KMS-11 (cell line): ENCODE measurements around the gene ADORA1.

Experiments used
- H2AFZ ChIP-seq: fragments of 200-600 bp; sonication (generic); 2 replicates; pipeline ENCODE4 v1.6.1; 2016; ENCODE audit warnings: antibody characterized with exemption, mixed run types, low read depth
- H3K27ac ChIP-seq: fragments of 200-600 bp; sonication (generic); 2 replicates; pipeline ENCODE4 v1.6.1; 2016; ENCODE audit warnings: mild to moderate bottlenecking, mixed run types
- H3K27me3 ChIP-seq: fragments of 200-600 bp; sonication (generic); 2 replicates; pipeline ENCODE4 v1.6.1; 2017; ENCODE audit warnings: mild to moderate bottlenecking, low read depth, mixed run types, moderate library complexity; ENCODE audit not compliant: insufficient read depth
- H3K36me3 ChIP-seq: fragments of 200-600 bp; sonication (generic); 2 replicates; pipeline ENCODE4 v1.6.1; 2017; ENCODE audit warnings: mild to moderate bottlenecking, mixed run types; ENCODE audit not compliant: insufficient read depth
- H3K4me1 ChIP-seq: fragments of 200-600 bp; sonication (generic); 2 replicates; pipeline ENCODE4 v1.6.1; 2016; ENCODE audit warnings: mild to moderate bottlenecking, low read depth, mixed run types; ENCODE audit not compliant: poor library complexity, severe bottlenecking
- H3K4me2 ChIP-seq: fragments of 200-600 bp; sonication (generic); 2 replicates; pipeline ENCODE4 v1.7.0; 2016; ENCODE audit warnings: mild to moderate bottlenecking, mixed run types
- H3K4me3 ChIP-seq: fragments of 200-600 bp; sonication (generic); IDR thresholded peaks from 2 replicates; pipeline ENCODE4 v1.6.1; 2017; ENCODE audit warnings: low read depth, low read length, mixed read lengths; ENCODE audit not compliant: insufficient read depth
- H3K79me2 ChIP-seq: fragments of 200-600 bp; sonication (generic); 2 replicates; pipeline ENCODE4 v1.6.1; 2016; ENCODE audit warnings: low read depth, mixed run types; ENCODE audit not compliant: insufficient read depth
- H3K9ac ChIP-seq: fragments of 200-600 bp; sonication (generic); 2 replicates; pipeline ENCODE4 v1.6.1; 2016; ENCODE audit warnings: mild to moderate bottlenecking, mixed run types
- H4K20me1 ChIP-seq: fragments of 200-600 bp; sonication (generic); 2 replicates; pipeline ENCODE4 v1.6.1; 2016; ENCODE audit warnings: mild to moderate bottlenecking, mixed run types; ENCODE audit not compliant: insufficient read depth
- TF ChIP-seq, protein P1 (sequence below): fragments of 200-600 bp; sonication (generic); conservative IDR thresholded peaks from 2 replicates; pipeline ENCODE4 v1.6.1; 2017; ENCODE audit warnings: low read depth, mild to moderate bottlenecking, antibody characterized with exemption, low read length, moderate library complexity, mixed read lengths

ADORA1 gene

DNA sequence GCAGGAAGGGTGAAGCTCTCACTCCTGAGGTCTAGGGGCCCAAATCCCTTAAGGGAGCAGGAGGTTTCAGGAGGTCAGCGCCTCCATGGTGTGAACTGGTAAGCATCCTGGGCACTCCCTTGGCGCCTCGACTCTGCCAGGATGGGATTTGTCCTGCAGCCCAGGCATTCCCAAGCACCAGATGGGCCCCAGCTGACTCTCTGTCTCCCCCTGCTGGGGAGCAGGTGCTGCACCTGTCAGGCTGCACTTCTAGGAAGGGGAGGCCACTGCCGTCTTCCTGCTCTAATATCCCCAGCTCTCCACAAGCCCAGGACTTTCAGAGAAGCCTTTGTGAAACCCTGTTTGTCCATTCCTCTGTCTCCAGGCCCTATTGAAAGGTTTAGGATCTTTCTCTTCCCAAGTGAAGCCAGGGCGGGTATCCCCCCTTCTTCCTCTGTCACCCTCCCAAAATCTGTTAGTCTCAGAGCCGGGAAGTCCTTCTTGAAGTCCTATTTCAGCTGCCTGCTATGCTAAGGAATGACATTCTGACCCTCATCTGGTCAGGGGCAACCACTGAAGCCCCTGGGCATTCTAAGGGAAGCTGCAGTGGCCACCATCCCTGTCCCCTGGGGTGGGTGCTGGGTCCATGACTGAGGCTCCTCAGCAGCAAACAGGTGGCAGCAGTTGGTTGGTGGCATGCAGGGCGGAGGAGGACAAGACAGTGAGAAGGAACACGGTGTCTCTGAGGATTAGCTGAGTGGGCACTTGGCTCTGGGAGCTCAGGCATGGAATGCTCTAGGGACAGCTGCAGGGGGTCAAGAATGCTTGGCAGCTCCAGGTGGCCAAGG is 44.9 kb downstream of the ADORA1 start:
- TF ChIP-seq, protein P1, sequence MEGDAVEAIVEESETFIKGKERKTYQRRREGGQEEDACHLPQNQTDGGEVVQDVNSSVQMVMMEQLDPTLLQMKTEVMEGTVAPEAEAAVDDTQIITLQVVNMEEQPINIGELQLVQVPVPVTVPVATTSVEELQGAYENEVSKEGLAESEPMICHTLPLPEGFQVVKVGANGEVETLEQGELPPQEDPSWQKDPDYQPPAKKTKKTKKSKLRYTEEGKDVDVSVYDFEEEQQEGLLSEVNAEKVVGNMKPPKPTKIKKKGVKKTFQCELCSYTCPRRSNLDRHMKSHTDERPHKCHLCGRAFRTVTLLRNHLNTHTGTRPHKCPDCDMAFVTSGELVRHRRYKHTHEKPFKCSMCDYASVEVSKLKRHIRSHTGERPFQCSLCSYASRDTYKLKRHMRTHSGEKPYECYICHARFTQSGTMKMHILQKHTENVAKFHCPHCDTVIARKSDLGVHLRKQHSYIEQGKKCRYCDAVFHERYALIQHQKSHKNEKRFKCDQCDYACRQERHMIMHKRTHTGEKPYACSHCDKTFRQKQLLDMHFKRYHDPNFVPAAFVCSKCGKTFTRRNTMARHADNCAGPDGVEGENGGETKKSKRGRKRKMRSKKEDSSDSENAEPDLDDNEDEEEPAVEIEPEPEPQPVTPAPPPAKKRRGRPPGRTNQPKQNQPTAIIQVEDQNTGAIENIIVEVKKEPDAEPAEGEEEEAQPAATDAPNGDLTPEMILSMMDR: peak; percentile 86
- no peak overlapping the region for H3K4me3 ChIP-seq
- H3K4me2 ChIP-seq: no peak overlapping the region
- H3K4me1 ChIP-seq: no peaks in the 10 kb centered on the region
- H3K27ac ChIP-seq: no peak overlapping the region
- no peaks in the 10 kb centered on the region; the same call in 1 of the 2 replicates for H3K27me3 ChIP-seq
- H3K9ac ChIP-seq: no peak overlapping the region
- H2AFZ ChIP-seq: peak overlapping the region; percentile 48; the same call in 1 of the 2 replicates
- no peaks in the 10 kb centered on the region for H3K79me2 ChIP-seq
- H4K20me1 ChIP-seq: no peaks in the 10 kb centered on the region
- no peaks in the 10 kb centered on the region for H3K36me3 ChIP-seq

DNA sequence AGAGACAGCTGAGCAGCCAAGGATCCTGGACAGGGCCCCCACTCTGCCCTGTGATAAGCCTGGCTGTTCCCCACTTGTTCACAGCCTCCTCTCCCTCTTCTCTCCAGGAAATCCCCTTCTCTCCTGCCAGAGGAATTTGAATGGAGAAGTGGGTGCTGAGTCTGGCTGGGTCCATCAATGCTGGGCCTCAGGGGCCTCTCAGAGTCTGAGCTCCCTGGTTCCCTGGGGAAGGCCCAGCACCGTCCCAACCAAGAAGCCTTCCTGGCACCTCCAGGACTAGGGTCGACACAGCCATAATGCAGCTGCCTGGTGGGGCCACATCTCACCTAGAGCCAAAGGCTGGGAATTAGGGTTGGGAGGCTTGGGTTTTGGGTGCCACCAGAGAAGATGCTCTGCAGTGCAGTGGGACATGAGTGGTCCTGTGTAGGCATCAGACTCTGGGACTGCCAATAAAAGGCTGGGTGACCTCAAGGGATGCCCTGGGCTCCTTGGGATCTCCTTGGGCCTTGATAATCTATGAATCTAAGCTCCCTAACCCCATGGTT is 45.6 kb downstream of the ADORA1 start:
- Histone ChIP-seq H3K79me2 (no peaks in the 10 kb centered on the region), H3K9ac (no peak overlapping the region), H3K27ac (no peak overlapping the region), H3K4me1 (no peaks in the 10 kb centered on the region), H3K36me3 (no peaks in the 10 kb centered on the region), H4K20me1 (no peaks in the 10 kb centered on the region), H3K4me2 (no peak overlapping the region), H3K27me3 (peaks cover under 1% of the 10 kb centered on the region; the same call in 1 of the 2 replicates), H2AFZ (no peak overlapping the region), H3K4me3 (no peak overlapping the region)
- TF ChIP-seq, protein P1: 0 out of 2 replicates have a peak, but pooled peaks have one; percentile 1

DNA sequence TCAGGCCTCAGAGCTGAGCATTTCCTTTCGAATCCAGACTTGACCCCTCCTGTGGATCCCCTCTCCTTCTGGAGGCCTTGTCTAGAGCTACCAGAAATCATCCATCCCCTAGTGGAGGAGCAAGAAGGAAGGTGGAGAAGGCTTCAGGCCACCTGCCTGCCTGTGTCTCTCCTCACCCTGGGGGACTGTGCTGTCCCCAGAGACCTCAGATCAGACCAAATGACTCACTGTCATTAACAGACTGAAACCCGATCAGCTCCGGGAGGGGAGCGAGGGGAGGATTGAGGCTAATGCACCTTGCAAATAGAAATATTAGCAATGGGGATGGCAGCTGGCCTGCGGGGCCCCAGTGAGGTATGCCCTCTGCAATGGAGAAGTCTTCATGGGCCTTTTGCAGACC is 46.0 kb downstream of the ADORA1 start:
- no peaks in the 10 kb centered on the region for H3K4me1 ChIP-seq
- TF ChIP-seq, protein P1: no peak
- H3K27ac ChIP-seq: no peak overlapping the region
- H3K27me3 ChIP-seq: peaks cover 5% of the 10 kb centered on the region; the same call in 1 of the 2 replicates
- H3K9ac ChIP-seq: no peak overlapping the region
- no peak overlapping the region for H3K4me3 ChIP-seq
- H2AFZ ChIP-seq: no peak overlapping the region
- no peaks in the 10 kb centered on the region for H3K36me3 ChIP-seq
- H3K79me2 ChIP-seq: no peaks in the 10 kb centered on the region
- H4K20me1 ChIP-seq: no peaks in the 10 kb centered on the region
- no peak overlapping the region for H3K4me2 ChIP-seq

DNA sequence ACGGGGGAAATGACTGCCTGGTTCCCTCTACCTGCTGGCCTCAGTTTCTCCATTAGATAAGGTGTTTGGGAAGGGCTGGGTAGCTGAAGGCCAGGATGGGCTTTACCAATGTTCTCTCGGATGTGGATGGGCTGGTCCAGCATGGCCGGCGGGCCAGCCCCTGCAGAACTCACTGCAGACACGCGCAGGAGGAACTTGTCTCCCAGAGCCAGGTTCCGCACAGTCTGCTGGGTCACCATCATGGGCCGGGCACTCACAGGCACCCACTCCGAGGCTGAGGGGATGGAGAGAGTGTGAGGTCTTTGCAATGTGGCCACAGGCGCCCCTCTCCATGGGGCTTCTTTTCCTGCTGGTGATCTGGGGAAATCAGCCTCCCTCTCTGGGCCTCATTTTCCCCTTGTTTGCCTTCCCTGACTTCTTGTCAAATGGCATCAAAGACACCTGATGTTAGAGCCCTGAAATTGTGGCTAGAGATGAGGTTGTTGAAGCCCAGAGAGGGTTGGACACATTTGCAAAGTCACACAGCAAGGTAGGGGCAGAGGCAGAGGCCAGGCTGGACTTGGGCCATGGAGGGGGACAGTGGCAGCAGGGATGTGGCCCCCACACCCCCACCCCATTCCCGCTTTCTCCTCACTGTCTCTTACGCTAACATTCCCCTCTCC is 46.9 kb downstream of the ADORA1 start:
- H3K9ac ChIP-seq: no peak overlapping the region

More for the DNA sequence above, 46.9 kb downstream of the ADORA1 start:
- Histone ChIP-seq H3K27me3 (peaks cover 6% of the 10 kb centered on the region; the same call in 1 of the 2 replicates), H3K27ac (no peak overlapping the region), H3K4me3 (no peak overlapping the region), H4K20me1 (no peaks in the 10 kb centered on the region), H3K4me1 (no peaks in the 10 kb centered on the region), H2AFZ (no peak overlapping the region), H3K79me2 (no peaks in the 10 kb centered on the region), H3K4me2 (no peak overlapping the region), H3K36me3 (no peaks in the 10 kb centered on the region)
- TF ChIP-seq, protein P1: no peak
